Amniotic epithelial cell (primary cell): ENCODE results near the gene OAT.

Experiments
- DNase-seq: peaks from one replicate; pipeline ENCODE4 v3.0.0-alpha.2; 2010; ENCODE audit warnings: low read depth

The OAT gene

DNA sequence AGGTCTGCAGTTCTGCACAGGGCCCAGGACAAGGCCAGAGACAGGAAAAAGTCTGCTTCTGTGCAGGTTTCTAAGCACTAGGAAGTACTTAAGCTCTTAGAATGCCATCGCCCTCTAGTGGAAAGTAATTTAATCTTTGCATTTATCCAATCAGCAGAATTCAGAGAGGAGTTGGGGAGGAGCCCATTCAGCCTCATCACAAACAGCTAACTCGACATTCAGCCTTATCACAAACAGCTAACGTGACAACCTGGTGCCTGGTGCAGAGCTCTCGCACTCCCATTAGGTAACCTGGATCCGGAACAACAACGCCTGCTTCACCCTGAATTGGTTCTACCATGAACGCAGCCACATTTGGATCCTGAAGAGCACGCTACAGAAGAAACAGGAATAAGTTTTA, 15.2 kb downstream of the OAT start:
- peak; percentile 95 for DNase-seq

DNA sequence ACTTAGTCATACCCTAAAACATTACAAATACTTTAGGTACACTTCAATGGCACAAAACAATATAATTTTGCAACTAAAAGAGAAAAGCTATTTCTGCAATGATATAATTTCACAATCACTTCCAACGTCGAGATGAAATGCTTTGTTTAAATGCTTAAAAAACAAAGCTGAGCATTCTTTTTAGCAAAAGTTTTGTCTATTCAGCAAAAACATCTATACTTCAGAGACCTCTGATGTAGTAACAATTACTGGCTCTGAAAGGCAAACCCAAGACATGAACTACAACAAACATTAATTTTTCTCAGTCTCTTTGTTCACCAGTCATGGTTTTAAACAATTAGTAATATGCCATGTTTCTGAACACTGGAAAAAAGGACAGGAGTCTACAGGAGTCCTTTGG, 16.4 kb downstream of the OAT start:
- no peak for DNase-seq

DNA sequence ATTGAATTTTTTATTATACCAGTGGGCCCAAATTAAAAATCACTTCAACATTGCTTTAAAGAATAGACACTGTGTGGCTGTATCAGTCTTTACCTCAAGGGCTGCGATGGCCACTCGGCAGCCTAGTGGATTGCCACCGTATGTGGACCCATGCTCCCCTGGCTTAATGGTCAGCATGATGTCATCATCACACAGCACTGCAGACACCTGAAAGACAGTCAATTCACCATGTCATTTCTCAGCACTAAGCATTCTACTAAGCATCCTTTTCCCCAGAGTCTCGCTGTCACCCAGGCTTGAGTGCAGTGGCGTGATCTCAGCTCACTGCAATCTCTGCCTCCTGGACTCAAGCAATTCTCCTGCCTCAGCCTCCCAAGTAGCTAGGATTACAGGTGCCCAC, 17.1 kb downstream of the OAT start:
- DNase-seq = no peak

DNA sequence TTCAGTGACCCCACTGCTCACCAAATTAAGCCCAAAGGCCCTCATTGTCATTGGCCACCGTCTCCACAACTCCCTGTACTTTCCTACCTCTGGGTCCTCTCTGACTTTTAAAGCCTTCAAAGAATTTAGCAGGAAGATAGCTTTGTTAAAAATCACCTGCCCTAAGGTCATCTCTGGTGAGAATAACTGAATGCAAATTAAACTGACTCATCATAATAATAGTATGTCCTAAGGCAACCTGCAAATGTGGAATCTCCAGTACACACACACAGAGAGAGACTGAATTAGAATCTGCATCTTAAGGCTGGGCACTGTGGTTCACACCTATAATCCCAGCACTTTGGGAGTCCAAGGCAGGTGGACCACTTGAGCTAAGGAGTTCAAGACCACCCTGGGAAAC, 24.1 kb downstream of the OAT start:
- no peak for DNase-seq

DNA sequence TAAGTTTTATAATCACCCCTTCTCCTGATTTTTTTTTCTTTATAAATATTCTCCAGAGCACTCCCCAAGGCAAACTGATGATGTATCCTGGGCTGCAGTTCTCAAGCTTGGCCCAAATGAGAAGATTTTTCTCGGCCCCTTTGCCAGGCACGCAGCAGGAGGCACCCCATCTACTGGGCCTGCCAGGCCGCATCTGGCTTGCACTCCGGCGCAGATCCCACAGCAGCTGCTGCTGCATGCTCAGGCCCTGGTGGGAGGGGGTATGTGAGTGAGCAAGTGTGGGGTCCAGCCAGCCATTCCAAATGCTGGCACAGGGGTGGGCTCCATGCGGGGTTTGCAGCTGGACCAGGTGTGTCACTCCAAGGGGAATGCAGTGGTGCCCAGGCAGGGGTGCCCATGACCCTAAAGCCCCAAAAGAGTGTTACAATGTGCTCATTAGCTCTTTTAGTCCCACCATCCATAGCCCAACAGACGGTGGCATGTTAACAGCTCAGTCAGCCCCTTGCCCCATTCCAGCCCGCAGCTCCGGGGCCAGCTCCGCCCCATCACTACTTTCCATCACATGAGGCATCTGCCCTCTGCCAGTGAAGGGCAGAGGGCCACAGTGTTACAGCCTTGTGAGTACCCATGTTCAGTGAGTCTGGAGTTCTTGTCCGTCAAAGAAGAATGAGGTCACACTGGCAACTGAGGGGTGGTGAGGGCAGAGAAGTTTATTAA, 25.9 kb downstream of the OAT start:
- no peak for DNase-seq

DNA sequence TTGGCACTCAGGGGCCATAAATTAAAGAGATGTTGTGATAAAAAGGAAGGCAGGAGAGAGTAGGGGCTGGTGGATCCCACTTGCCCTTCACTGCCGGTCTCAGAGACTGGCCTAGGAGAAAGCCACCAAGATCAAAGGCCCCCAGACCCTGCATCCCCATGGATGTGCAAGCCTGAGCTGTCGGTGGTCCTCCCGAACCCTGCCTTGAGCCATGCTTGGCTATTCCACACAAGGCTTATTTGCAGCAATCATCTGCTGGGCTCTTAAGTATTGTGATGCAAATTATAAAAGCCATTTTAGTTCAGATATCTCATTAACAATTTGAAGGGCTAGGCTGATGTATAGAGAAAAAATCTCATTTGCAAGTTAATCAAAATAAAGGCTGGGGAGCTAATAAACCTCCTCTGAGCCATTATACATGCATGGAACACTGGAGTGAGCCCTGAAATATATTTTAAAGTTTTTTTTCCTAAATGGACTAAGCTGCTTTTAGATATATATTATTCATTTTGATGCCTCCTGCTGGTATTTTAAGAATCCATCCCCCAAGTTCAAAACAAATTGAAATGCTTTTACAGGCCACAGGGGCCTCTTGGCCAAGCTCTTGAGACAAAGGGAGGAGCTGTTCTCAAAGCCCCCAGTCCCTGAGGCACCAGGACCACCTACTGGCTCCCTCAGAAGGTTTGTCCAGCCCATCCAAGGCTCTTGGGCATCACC, 28.1 kb downstream of the OAT start:
- DNase-seq = no peak

DNA sequence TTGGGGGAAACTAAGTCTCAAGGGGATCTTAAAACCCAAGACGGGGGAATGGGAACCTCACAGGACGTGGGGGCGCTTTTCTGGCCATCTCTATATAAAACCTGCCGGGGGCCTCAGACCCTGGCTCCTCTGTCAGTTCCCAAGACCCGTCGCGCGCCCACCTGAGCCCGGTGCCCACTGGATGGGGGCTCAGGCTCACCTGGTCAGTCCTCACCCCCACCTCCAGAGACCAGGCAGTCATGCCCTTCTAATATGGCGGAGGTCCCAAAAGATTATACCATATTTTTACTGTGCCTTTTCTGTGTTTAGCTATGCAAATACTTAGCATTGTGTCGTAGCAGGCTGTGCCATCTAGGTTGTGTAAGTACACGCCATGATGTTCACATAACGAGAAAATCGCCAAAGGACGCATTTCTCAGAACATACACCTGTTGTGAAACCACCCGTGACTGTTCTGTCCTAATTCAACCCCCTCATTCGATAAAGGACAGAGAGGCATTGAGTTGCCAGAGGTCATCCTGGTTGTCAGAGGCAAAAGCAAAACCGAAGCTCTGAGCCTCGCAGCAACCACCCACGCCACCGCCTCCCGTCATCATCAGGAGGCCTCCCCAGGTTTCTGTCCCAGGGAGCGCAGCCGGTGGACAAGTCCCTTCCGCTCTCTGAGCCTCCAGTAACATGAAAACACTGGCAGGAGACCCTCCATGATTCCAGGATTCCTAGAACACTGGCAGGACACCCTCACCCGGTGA, 28.9 kb downstream of the OAT start:
- no peak for DNase-seq

DNA sequence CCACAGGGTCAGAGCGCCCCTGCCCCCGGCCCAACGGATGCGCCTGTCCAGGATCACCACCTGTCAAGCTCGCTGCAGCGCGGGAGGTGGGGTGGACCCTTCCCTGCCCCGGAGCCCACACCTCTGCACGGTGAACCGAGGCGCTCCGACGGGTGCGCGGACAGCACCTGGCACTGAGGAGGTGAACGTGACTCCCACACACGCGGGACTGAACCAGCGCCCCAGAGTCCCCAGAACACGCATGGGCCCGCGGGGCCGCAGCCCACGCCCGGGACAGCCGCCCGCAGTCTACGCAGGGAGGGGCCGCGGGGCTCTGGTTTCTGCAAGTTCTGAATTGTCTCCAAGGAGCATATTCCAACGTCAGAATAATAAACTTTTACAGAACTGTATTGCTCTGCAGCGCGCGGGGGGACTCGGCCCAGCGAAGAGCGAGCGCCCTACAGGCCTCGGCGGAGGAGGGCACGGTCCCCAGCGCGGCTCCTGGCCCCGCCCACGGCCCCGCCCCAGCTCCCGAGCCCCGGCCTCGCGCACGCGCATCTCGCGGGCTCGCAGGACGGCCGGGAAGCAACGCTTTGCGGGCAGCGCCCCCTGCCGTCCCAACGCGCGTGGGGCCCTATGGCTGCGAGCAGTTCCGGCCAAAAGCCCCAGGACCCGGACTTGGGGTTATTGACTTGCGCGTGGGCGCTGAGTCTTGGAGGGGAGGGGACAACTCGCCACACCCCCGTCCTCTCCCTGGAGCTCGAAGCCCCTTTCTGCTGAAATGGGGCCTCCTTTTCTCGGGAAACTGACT, 29.7 kb downstream of the OAT start:
- peak; percentile 49 for DNase-seq

DNA sequence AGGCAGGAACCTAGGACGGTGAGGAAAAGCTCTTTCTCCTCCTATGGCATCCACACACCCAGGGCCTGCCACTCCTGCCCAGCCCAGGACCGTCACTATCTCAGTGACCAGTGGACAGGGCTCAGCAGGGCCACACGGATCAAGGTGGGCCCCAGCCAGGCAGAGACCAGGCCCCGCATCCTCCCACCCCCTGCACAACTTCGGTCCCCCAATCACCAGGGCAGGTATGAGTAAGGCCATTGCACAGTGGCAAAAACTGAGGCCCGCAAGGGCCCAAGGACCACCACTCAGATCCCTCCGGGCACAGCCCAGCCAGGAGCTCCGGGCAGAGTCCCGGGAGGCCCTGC, 30.3 kb downstream of the OAT start:
- no peak for DNase-seq

DNA sequence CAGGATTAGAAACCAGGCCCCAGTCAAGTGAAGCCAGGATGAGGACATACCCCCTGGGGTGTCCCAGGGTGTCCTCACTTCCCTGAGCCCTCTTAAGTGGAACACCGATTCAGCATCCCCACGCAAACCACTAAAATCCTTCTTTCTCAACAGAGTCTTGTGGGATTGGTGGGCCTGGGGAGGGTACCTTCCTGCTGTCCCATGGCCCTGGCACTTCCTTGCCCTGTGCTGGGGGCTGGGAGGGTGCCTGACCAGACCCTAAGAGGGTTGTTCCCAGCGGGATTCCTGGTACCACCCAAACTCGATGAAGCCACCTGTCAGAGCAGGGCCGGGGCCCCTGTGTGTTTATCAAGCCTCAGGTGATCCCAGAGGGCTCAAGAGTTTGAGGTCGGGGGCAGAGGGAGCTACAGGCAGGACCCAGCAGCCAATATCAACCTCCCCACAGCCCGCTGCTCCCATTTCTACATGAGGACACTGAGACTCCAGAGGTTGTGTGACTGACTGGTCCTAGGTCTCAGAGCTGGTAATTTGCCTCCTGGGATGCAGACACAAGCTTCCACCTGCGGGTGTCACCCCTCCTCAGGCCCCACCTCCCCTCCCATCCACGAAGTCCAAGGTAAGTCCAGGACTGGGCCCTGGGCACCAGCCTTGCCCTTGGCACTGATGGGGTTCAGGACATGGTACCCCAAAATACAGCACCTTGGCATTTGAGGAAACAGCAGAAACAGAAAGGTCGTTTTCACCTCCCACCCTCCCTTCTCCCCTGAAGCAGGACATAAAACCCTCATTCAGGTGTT, 31.4 kb downstream of the OAT start:
- DNase-seq = no peak

DNA sequence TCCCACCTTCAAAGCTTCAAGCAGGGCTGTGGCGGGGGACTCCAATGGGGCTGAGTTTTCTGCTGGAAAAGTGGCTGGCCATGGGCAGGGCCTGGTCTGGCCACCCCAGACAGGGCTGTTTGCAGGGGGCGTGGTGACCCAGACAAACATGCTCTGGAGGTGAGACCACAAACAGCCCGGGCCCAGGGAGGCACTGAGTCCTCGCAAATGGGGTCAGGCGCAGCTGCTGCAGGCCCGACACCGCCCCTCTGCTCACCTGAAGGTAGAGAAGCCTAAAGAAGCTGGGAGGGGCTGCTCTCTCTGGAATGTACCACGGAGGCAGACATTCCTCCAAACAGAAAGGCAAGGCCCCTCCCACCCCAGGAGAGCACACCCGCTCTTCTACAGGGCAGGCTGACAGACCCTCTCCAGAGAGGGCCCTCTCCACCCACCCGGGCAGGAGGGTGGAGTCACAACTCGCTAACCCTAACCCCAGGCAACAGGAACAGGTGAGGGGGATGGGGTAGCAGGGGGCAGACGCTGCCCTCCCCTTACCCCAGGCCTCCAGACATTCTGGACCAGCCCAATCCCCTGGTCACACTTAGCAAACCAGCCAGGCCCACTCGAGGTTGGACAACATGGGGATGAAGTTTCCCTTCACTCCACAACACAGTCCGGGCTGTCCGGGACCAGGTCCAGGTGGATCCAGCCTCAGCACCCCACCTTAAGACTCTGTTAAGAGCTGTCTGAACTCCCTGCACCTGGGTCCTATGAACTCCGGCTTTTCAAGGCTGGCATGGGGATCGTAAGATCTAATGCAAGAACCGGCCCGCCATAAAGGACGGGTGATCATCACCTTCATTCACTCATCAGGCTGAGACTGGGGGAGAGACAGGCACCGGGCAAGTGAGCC, 32.3 kb downstream of the OAT start:
- DNase-seq = no peak

DNA sequence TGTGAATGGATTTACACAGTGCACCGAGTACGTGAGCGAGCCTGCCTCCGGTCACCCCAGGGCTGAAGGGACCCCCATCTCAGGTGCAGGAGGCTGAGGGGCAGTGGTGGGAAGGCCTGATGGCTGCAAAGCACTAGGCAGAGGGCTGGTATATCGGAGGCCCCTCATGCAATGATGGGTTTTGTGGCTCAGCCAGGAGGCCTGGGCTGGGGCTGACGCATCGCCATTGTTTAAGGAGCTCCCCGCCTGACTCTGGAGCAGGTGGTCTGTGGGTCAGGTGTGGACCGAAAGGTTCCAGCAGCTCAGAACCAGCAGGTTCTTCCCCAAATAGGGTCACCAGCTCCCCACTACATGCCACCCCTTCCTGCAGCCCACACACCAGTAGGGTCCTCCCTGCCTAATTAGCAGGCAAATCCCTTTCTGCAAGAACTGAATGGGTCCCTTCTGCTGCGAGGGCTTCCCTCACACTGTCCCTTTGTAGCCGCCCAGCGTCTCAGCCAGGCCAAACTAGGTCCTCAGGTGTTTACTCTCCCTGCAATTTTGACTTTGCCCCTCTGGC, 33.0 kb downstream of the OAT start:
- no peak for DNase-seq

DNA sequence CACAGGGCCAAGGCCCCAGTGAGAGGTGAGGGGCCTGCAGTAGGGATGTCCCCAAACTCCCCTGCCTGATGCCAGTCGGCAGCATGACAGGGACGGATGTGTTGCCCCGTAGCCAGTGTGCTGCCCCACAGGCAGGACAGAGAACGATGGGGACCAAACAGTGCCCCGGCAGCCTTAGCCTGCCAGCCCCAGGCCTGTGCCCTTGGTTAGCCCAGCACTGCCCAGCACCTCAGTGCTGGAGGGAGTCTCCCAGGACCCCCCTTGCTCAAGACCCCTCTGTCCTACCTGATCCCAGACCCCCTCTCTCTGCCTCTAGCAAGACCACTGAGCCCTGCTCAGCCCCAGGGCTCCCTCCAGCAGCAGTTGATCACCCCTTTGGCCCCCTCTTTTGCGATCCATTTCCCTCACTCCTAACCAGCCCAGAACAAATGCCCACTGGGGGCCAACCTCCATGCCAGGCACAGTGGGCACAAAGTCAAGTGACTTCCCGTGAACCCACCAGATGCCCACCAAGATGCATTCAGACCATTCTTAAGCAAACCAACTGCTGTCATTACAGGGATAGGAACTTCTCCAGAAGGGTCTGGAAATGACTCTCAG, 34.0 kb downstream of the OAT start:
- DNase-seq = no peak

DNA sequence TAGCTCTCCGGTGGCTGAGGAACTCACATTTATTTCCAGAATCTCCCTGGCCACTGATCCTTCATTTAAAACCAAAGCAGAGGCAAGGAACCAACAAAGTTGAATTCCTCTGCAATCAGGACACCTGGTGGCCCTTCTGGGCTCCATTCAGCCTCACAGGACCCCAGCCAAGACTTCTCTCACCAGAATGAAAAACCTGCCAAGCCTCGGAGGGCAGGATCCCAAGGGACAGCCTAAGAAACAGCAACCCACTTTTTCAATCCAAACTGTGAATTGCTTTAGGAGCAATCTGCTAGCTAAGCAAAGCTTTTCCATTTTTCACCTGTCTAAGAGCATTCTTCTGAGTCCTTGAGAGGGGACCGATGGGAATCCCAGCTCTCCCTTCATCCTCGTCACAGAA, 34.6 kb downstream of the OAT start:
- DNase-seq = no peak

DNA sequence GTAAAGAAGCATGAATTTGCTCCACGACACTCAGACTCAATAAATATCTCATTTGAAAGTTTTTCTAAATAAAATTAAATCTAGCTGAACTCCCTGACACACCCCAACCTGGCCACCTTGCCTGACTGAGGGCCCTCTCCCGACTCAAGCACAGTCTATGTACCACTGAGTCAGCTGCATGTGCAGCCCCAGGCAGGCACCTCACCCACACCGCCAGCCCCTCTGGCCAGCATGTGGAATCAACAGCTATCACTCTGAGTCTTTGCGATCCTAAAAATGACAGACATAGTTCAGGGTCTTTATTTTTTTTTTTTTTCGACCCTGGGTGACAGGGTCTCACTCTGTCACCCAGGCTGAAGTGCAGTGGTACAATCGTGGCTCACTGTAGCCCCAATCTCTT, 35.2 kb downstream of the OAT start:
- no peak for DNase-seq

DNA sequence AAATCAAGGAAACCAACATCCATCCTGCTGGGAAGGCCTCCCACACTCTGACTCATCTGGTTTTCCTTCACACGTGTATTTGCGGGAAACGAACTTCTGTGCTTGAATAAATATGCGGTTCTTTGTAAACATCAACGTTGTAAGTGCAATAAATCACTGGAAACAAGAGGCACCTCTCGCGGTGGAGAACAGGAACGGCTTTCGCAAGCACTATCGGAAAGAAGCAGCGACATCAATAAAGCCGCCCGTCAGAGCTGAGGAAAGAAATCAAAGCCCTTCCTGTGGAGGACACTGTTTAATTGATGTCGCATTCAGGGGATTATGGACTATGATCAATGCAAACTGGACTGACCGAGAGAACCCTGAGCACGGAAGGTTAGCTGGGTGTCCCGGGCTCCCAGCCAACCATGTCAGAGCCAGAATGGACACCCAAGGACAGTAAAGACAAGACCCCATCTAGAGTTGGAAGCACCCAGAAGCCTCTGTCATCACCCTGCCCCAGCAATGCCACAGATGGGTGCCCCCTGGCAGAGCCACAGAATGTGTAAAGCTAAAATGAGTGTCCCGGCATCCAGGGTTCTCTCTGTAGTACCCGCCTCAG, 37.6 kb downstream of the OAT start:
- peak; percentile 57 for DNase-seq

DNA sequence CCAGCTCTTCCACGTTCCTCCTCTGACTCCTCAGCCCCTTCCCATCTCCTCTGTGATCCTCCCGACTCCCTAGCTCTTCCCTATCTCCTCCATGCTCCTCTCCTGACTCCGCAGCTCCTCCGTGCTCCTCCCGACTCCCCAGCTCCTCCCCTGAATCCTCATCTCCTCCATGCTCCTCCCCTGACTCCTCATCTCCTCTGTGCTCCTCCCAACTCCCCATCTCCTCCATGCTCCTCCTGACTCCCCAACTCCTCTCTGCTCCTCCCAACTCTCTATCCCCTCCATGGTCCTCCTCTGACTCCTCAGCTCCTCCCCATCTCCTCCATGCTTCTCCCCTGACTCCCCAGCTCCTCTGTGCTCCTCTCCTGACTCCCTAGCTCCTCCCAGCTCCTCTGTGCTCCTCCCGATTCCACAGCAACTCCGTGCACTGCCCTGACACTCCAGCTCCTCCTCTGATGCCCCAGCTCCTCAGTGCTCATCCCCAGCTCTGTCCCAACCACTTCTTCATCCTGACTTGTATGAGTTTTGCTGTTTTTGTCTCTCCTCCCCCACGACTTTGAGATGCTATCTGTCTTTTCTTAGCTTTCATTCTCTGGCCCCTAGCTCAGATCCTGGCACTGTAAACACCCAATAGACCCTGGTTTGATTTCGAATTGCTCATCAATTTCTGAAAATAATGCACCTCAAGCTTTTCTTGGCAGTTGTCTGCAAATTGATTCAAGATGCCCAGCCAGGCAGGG, 38.3 kb downstream of the OAT start:
- DNase-seq = no peak

DNA sequence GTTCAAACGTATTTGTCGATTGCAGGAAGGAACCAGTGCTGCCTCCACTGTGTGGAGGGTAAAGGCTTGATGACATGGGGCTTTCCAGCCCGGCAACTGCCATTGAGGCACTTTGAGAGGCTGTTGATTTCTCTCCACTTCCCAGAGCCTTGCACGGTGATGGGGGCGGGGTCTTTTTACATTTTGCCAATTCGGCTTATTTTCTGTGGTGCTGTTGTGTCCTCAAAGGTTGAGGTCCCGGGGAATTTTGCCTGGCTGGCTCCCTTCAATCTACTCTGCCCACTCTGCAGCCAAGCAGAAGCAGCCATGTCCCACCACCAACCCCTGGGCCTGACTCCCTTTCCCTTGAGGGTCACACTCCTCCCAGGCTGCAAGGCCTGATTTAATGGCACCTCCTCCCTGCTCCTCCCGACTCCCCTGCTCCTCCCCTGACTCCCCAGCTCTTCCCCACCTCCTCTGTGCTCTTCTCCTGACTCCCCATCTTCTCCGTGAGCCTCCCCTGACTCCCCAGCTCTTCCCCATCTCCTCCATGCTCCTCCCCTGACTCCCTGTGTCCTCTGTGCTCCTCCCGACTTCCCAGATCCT, 39.0 kb downstream of the OAT start:
- no peak for DNase-seq
